RWPE1 (cell line): ENCODE results near the gene SUN1.

Source experiments
- CTCF ChIA-PET: fragments of 350-600 bp; sonication (Branson Sonifier 250); formaldehyde crosslinking; extraction: SDS; loops from one replicate; lab custom pipeline; 2021; lab: Yijun Ruan, JAX
- POLR2A ChIA-PET: fragments of 400-600 bp; formaldehyde crosslinking; extraction: SDS; loops from one replicate; lab custom pipeline; 2020; ENCODE audit warnings: antibody characterized with exemption; ENCODE audit not compliant: low non-redundant PET; lab: Yijun Ruan, JAX
- DNase-seq: peaks from one replicate; pipeline ENCODE4 v3.0.0; 2012; ENCODE audit warnings: low spot score
- H3K27ac ChIP-seq: fragments of 450-650 bp; 2 replicates; pipeline ENCODE4 v1.5.1; 2017
- CTCF ChIP-seq: fragments of 450-650 bp; conservative IDR thresholded peaks from 2 replicates; pipeline ENCODE4 v1.5.1; 2017; ENCODE audit warnings: low read depth, mild to moderate bottlenecking

The SUN1 gene

GRCh38 chr7:903921-904755 is 71.9 kb downstream of the SUN1 start:
- ChIA-PET POLR2A (no interaction called here), CTCF (no interaction called here)
- TF ChIP-seq CTCF: no peak
- H3K27ac ChIP-seq: peak overlapping the region; percentile 23
- DNase-seq: no peak

- POLR2A ChIA-PET: no interaction called here
- TF ChIP-seq CTCF: no peak
- CTCF ChIA-PET: no interaction called here
- peak; percentile 34 for DNase-seq
- peak overlapping the region; percentile 23 for H3K27ac ChIP-seq
Measured at GRCh38 chr7:904847-905246, 72.6 kb downstream of the SUN1 start.

GRCh38 chr7:906776-907157 is 74.5 kb downstream of the SUN1 start:
- no peak for TF ChIP-seq CTCF
- H3K27ac ChIP-seq: peak overlapping the region; percentile 49
- ChIA-PET POLR2A (no interaction called here), CTCF (interaction anchor here (0.8 to 1.8 kb wide), 2 partner anchors 47 to 86 kb away, joined by 3 to 6 read pairs; partner anchors contain the start of gene ADAP1)
- DNase-seq: no peak

GRCh38 chr7:907158-907980 is 75.1 kb downstream of the SUN1 start:
- H3K27ac ChIP-seq: peak overlapping the region; percentile 49
- no peak for DNase-seq
- TF ChIP-seq CTCF: no peak
- POLR2A ChIA-PET: interaction anchor here (0.7 kb wide), 1 partner anchor 9 kb away, joined by 3 read pairs; no protein-coding TSS in a partner anchor
- CTCF ChIA-PET: interaction anchor here (0.6 to 2.1 kb wide), 5 partner anchors 45 to 1427 kb away, joined by 3 to 9 read pairs (median 6); partner anchors contain the start of gene ADAP1

- no peak overlapping the region; the same call in 1 of the 2 replicates for H3K27ac ChIP-seq
- CTCF ChIA-PET: interaction anchor here (0.6 to 2.1 kb wide), 11 partner anchors 10 to 1426 kb away, joined by 3 to 9 read pairs (median 5); partner anchors contain the start of gene ADAP1
- DNase-seq: no peak
- POLR2A ChIA-PET: interaction anchor here (0.7 kb wide), 1 partner anchor 10 kb away, joined by 3 read pairs; no protein-coding TSS in a partner anchor
- no peak for TF ChIP-seq CTCF
Measured at GRCh38 chr7:908159-908581, 75.9 kb downstream of the SUN1 start.
